Activated T-cell treated with anti-CD3 and anti-CD28 coated beads for 1 hour (primary cell): ENCODE results near the gene OAT.
"Not testable (repeated sequence)": the region's sequence is repeated elsewhere in the genome, so short reads cannot be mapped to it uniquely, and the experiment has no call there.

Experiments used
- DNase-seq: peaks from one replicate; pipeline ENCODE4 v3.0.0-alpha.2; 2020; ENCODE audit warnings: low read depth

OAT gene

DNA sequence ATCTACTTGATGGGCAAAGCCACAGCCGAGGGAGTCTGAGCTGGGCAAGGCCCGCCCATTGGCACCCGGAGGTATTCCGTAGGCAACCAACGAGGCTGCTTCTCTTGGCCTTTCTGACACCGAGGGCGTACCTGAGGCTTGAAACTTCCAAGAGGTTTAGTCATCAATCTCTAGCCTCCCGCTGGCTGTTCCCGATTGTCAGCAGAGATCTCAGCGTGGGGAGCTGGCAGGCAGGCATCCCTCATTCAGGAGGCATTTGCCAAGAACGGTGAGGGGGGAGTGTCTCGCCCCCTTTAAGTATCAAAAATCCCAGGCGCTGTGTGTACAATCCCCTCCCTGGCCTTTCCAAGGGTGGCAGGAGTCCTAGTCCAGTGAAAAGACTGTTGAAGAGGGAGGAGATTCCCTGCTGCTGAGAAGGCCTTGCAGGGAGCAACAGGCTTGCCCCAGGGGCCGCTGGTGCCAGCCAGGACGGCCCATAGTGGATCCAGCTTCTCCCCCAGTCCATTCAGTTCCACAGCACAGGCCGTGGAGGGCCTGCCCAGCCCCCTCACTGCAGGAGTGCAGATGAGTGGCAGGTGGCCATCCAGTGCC lies 39.7 kb downstream of the OAT start:
- no peak for DNase-seq

DNA sequence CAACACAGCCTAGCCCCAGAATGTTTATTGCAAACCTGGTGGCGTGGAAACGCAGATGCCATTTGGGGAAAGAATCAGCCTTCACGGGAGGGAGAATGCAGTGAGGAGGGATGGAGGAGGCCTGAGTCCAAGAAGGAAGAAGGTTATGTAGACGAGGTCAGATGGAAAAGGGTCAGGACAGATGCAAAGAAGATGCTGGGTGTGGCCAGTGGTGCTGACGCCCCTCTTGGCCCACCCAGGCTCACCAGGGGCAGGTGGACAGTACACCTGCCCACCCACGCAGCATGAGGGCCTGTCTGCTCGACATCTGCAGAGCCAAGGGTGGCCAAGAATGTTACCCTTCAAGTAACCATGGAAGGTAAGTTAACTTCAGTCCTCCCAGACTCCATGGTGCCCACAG lies 40.5 kb downstream of the OAT start:
- no peak for DNase-seq

DNA sequence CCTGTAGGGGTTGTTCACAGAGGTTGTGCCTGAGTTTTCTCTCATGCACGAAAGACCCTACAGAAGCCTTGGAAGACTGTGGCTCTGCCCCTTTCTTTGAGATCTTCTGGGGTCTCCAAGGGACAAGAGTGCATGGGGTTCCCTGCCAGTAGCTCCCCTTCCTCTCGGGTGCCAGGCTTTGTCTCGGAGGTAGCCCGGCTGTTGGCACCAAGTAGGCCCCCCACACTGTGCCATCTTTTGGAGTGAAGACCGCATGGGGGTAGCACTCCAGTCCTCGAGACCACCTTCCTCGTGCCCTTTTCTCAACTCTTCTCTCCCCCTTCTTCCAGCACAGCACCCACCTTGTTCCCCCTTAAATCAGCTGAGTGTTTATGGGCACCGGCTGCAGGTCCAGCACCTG lies 41.6 kb downstream of the OAT start:
- no peak for DNase-seq

- DNase-seq, result no peak
Observed at GRCh38 chr10:124376411-124376810, 42.3 kb downstream of the OAT start.

- no peak for DNase-seq
Observed at GRCh38 chr10:124375691-124376090, 43.0 kb downstream of the OAT start.

DNA sequence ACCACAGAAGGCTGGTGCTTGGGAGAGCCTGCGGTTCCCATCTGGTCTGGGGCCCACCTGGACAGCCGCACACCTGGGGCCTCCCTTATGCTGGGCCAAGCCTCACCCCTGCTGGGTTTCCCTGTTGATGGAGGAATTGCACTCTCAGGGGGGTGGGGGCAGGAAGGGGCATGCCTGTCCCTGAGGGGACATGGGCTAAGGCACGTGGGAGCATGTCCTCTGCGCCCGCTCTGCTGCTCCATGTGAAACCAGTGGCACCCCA lies 43.4 kb downstream of the OAT start:
- DNase-seq, result no peak

GRCh38 chr10:124374535-124375352 lies 44.0 kb downstream of the OAT start:
- no peak for DNase-seq

GRCh38 chr10:124372899-124373298 lies 45.8 kb downstream of the OAT start:
- DNase-seq, result no peak

DNA sequence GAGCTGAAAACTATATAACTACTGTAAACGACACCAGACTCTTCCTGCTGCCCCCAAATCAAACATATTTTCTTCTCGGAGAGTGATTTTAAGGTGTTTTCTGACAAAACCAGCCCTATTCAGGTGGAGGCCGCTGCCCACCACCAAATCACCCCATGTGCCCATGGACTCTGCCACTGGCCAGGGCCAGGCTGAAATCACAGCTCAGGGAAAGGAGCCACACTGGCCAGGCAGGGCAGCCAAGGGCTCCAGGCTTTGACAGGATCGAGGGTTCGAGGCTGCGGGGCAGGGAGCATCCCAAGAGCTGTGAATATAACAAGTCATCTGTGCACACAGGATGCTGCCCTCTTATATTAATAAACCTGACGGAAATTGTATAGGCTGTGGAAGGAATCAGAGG lies 48.3 kb downstream of the OAT start:
- DNase-seq, result no peak

GRCh38 chr10:124369986-124370385 lies 48.7 kb downstream of the OAT start:
- no peak for DNase-seq

DNA sequence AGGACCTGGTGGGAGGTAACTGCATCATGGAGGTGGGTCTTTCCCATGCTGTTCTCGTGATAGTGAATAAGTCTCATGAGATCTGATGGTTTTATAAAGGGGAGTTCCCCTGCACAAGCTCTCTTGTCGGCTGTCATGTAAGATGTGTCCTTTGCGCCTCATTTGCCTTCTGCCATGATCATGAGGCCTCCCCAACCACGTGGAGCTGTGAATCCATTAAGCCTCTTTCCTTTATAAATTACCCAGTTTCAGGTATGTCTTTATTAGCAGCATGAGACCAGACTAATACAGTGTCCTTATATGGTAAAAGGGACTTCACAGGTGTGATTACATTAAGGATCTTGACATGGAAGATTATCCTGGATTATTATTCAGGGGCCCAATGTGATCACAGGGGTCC lies 49.2 kb downstream of the OAT start:
- DNase-seq, result not testable (repeated sequence)

DNA sequence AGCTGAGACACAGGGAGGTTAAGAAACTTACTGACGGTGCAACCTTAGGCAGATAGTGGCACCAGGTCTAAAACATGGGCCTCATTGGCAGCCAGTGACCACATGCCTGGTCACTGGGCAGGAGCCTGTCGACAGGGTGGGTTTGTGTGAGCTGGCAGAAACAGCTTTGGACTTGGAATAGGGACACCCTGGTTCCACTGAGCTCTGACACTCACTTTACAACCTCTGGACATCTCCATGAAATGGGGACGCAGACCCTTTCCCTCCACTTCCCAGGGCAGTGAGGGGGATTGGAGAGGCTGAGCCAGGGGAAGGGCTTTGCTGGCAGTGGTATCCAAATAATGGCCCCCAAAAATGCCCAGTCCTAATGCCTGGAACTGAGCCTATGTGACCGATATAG lies 49.7 kb downstream of the OAT start:
- no peak for DNase-seq

GRCh38 chr10:124367936-124368335 lies 50.8 kb downstream of the OAT start:
- DNase-seq, result no peak

GRCh38 chr10:124367414-124367813 lies 51.3 kb downstream of the OAT start:
- DNase-seq, result no peak

DNA sequence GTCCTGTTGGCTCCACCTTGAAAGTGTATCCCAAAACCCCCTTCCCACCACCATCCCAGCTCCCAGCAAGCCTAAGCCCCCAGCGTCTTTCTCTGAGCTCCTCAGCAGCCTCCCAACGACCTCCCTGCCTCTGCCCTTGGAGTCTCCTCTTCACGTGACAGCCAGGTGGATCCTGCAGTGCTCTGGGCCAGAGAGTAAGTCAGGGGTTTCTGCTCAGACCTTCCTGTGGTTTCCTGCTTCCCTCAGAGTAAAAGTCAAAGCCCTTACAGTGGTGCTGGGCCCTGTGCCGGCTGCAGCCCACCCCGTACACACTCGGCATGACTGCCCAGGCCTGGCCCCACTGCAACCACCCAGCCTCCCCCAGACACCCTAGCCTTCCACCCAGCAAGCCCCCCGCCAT lies 51.9 kb downstream of the OAT start:
- DNase-seq, result no peak

- no peak for DNase-seq
Observed at GRCh38 chr10:124366343-124366742, 52.4 kb downstream of the OAT start.

GRCh38 chr10:124364674-124365073 lies 54.0 kb downstream of the OAT start:
- no peak for DNase-seq

- DNase-seq, result no peak
Observed at GRCh38 chr10:124362568-124362967, 56.2 kb downstream of the OAT start.

DNA sequence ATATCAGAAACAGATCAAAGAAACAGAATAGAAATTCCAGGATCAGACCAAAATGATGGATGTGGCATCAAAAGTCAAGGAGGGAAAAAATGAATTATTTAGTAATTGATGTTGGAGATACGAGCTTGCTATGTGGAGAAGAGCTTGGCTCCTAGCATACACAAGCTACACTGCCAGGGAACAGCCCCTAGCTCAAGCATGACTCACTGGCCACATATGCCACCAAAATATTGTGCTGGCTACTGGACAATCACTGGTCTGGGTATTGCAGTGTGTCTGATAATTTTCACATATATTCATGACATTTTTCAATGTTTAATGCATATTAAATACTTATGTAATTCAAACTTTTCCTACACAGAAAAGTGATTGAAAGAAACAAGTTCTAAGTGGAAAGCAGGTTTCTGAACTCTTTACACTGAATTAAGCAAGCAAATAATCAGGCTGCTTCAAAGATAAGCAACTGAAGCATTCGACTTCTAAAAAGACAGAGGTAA lies 59.3 kb downstream of the OAT start:
- DNase-seq, result no peak

DNA sequence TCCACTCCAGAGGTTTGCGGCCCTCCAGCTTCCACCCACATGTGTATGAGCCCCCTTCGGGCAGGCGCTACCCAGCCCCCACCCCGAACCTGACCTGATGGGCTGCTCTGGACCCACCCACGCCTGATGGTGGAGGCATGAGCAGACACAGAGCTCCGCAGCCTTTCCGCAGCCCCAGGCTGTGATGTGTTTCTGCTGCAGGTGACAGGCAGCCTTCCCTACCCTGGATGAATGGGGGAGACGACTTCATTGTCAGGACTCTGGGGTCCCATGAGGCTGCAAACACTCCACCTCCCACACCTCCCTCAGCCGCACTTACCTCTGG lies 61.2 kb downstream of the OAT start:
- no peak for DNase-seq

DNA sequence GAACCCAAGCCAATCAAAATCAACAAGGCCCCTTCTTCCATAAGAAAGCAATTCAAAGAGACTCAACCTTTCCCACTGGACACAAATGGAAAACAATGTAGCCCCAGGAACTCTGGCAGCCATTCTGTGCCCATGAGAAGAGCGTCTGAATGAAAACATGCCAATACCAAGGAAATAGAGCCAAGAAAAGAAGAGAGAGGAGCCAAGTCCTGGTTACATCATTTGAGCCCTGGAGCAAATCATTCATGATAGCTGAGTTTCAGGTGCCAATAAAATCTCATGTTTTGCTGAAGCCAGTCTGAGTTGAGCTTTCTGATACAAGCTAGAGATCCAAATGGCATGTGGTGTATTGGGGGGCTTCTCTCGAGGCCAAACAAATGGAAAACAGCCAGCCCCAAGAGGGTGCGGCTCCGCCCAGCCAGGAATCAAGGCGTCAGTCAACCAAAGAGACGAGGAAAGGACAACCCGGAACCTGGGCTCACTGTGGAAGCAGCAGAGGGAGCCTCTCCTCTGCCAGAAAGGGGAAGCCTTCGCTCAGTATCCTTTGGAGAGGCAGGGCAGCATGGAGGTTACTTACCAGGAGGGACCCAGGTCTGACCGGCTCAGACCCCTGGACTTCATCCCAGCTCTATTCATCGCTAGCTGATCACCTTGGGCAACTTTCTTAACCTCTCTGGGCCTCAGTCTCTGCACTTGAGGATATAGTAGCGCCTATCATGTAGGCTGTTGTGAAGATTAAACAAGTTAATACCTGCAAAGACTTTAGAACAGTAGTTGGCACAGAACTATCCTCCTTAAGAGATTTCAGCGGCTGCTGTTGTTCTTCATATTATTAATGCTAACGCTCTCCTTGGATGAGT lies 61.8 kb downstream of the OAT start:
- no peak for DNase-seq

GRCh38 chr10:124354411-124355382 lies 64.0 kb downstream of the OAT start:
- DNase-seq, result no peak
